D721Med (cell line): ENCODE data around the gene TNRC6C.

ENCODE experiments used
- DNase-seq: peaks from one replicate; pipeline ENCODE4 v3.0.0; 2011; ENCODE audit warnings: low spot score; ENCODE audit not compliant: insufficient read length
- FAIRE-seq: peaks from 2 replicates; lab custom pipeline; 2011; peaks lifted over from hg19 to GRCh38; lab: Jason Lieb, UNC
- TF ChIP-seq, protein P1 (sequence below): IDR thresholded peaks from 2 replicates; pipeline ENCODE4 v1.5.1; 2012; ENCODE audit warnings: mild to moderate bottlenecking, control low read depth; ENCODE audit not compliant: insufficient read depth; ENCODE audit errors: missing control alignments

TNRC6C gene

DNA sequence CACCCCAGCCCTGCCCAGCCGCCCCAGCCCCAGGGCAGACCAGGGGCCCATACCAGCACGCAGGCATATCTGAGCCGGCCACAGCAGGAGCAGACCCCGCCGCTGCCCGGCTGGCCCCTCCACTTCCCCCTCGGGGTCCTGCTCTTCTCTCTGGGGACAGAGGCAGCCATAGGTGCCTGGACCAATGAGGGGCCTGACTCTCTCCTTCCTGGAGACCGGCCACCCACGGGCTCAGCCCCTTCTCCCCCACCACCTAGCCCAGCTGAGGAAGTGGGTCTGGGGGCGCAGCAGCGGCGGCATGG is 166.3 kb downstream of the TNRC6C start:
- FAIRE-seq (no peak), DNase-seq (no peak)
- TF ChIP-seq, protein P1, sequence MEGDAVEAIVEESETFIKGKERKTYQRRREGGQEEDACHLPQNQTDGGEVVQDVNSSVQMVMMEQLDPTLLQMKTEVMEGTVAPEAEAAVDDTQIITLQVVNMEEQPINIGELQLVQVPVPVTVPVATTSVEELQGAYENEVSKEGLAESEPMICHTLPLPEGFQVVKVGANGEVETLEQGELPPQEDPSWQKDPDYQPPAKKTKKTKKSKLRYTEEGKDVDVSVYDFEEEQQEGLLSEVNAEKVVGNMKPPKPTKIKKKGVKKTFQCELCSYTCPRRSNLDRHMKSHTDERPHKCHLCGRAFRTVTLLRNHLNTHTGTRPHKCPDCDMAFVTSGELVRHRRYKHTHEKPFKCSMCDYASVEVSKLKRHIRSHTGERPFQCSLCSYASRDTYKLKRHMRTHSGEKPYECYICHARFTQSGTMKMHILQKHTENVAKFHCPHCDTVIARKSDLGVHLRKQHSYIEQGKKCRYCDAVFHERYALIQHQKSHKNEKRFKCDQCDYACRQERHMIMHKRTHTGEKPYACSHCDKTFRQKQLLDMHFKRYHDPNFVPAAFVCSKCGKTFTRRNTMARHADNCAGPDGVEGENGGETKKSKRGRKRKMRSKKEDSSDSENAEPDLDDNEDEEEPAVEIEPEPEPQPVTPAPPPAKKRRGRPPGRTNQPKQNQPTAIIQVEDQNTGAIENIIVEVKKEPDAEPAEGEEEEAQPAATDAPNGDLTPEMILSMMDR, result no peak

DNA sequence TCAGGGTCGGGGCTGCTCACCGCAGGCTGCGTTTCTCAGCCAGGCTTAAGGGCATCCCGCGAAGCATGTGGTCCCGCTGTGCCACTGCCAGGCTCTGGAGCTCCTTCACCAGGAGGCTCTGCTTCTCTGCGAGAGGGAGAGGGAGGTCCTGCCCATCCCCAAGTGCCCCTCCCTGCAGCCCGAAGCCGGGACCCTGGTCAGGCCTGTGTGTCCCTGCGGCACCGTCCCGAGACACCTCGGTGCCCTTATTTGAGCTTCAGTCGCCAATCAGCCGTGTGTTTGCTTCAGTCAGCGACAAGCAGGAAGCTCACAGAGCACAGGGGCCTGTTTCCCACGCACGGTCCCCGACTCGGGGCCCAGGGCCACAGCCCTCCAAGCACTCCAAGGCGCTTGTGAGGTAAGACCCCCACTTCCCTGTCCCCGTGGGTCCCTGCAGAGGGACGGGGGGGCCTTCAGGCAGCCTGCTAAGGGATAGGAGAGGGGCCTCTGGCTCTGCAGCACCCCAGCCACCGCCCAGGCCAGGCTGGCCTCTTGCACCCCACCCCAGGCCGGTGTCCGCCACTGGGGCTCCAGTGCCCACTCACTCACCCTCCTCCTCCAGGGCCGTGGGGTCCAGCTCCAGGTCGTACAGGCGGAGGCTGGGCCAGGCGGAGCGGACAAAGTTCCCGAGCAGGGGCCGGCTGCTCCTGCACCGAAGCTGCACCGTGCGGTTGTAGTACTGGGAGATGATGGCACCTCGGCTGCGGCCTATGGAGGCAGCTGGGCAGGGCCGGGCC is 166.8 kb downstream of the TNRC6C start:
- FAIRE-seq (no peak), DNase-seq (no peak)
- TF ChIP-seq, protein P1, result no peak

DNA sequence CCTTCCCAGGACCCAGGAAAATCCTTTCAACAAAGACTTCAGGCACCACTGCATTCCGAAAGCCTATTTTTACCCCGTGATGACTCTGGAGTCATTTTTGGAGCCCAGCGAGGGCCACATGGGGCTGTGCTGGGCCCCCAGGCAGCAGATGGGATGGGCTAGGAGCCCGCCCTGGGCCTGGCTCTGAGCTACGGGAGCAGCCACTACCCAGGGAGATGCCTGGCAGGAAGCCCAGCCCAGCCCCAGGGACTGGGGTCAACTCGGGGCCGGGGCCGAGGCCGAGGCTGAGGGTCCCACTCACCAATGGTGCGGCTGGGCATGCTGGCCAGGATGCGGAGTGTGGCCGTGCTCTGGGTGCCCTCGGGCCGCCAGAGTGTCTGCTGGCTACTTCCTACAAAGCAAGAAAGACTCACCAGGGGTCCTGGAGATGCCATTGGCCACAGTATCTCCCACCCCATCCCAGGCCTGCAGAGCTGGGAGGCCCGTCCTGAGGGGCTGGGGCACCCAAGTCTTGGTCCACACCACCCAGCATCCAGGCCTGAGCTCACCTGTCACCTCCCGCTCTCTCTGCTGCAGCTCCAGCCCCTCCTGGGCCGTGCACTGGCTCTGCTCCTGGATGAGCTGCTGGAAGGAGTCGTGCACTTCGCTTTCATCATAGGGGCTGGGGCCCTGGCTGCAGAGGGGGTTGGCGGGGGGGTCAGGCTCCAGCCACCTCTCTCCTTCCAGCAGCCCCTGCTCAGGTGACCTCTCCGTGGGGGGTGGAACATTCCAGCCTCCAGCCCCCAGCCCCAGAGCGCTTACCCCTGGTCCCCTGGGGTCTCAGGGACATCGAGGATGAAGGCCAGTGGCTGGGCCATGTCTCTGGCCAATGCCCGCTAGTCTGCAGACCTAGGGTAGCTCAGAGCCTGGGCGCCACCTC is 167.7 kb downstream of the TNRC6C start:
- FAIRE-seq (no peak), DNase-seq (no peak)
- TF ChIP-seq, protein P1, result no peak

DNA sequence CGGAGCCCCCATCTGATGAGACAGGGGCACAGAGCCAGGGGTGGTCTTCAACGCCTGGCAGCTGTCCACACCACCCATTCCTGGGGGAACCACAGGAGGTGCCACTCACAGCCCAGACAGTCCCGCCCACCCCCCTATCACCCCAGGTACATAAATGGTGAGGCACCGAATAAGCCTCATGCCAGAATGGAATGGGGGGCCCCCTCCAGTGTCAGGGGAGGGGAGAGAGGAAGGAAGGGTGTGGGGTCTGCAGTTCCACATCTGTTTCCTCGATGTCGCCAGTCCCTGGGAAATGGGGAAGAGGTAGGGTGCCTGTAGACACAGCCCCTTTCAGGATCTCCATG is 168.4 kb downstream of the TNRC6C start:
- no peak for DNase-seq
- no peak for FAIRE-seq
- TF ChIP-seq, protein P1, result no peak

DNA sequence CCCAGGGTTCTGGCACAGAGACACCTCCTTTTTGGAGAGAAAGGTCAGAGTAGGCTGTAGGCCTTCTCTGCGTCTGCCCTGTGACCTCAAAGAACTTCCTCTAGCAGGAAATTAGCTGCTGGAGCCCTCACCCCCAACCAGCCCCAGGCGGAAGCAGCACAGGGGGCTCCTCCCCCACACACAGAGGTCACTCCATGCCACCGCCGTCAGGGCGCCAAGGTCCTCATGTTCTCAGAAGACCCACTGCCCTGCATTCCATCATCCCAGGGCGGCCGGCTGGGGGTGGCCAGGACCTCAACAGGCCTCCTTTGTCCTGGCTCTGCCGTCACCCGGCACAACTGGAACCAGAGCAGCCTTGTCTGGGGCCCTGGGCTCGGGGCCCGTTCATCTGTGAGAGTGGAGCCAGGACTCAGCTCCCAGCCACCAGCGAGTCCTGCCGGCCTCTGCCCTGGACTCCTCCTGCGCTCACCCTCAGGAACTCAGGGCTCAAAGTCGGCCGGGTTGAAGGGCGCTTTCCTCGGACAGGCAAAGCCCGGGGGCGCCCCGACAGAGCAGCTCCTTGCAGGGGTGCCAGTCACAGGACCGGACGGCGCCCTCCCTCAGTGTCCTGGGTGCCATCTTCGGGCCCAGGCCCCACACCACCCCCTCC is 168.9 kb downstream of the TNRC6C start:
- TF ChIP-seq, protein P1, result no peak
- DNase-seq, result no peak
- FAIRE-seq, result no peak

DNA sequence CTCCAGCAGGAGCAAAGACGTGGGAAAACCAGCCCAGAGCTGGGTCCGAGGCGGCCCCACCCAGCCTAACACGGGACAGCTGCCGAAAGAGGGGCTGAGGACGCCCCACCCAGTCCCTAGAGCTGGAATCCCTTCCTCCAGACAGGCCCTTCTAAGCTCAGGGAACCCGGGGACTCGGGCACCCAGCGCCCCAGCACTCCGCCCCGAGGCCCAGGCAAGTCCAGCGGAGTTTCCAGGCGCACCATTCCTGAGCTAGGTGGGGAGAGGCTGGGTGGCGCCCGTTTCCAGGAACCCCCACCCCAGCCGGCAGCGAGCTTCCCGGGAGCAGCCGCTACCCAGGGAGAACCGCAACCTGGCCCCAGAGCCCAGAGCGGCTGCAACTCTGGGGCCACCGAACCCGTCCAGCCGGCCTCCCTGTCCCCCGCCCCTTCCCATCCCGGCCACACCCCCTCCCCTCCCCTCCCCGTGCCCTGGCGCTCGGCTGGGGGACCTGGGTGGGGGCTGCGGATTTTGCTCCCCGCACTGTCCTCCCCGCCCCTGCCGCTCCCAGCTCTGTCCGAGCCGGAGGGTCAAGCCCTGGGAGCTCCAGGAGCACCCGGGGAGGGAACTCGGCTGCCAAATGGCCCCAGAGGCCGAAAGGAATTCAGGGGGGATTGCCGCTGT is 169.5 kb downstream of the TNRC6C start:
- DNase-seq, result no peak
- no peak for FAIRE-seq
- TF ChIP-seq, protein P1, result no peak
